Endometrium (tissue), 2 donors: ENCODE data around the gene ANK2.
"Not testable (repeated sequence)": the region's sequence is repeated elsewhere in the genome, so short reads cannot be mapped to it uniquely, and the experiment has no call there.

Experiments used
- FAIRE-seq: peaks from 2 replicates; lab custom pipeline; 2012; peaks lifted over from hg19 to GRCh38; lab: Jason Lieb, UNC
- donor health status: control.
- donor health status: control.

Gene ANK2

GRCh38 chr4:113209652-113210320, 160.3 kb downstream of the ANK2 start:
- no peak for FAIRE-seq

GRCh38 chr4:113212613-113213012, 163.2 kb downstream of the ANK2 start:
- FAIRE-seq, result no peak

GRCh38 chr4:113221990-113222389, 172.5 kb downstream of the ANK2 start:
- no peak for FAIRE-seq

- FAIRE-seq, result peak; percentile 84
Measured at GRCh38 chr4:113222471-113222870, 173.0 kb downstream of the ANK2 start.

GRCh38 chr4:113223001-113223400, 173.5 kb downstream of the ANK2 start:
- no peak for FAIRE-seq

GRCh38 chr4:113232194-113232593, 182.7 kb downstream of the ANK2 start:
- FAIRE-seq, result no peak

- no peak for FAIRE-seq
Measured at GRCh38 chr4:113236916-113237315, 187.5 kb downstream of the ANK2 start.

- FAIRE-seq, result no peak
Measured at GRCh38 chr4:113243312-113243711, 193.9 kb downstream of the ANK2 start.

GRCh38 chr4:113244747-113245146, 195.3 kb downstream of the ANK2 start:
- FAIRE-seq, result not testable (repeated sequence)

- no peak for FAIRE-seq
Measured at GRCh38 chr4:113248320-113248719, 198.9 kb downstream of the ANK2 start.

- no peak for FAIRE-seq
Measured at GRCh38 chr4:113255628-113256027, 206.2 kb downstream of the ANK2 start.

- FAIRE-seq, result peak; percentile 99
Measured at GRCh38 chr4:113256946-113257345, 207.5 kb downstream of the ANK2 start.

GRCh38 chr4:113260688-113261087, 211.2 kb downstream of the ANK2 start:
- FAIRE-seq, result no peak

GRCh38 chr4:113263274-113263673, 213.8 kb downstream of the ANK2 start:
- FAIRE-seq, result peak; percentile 95

- FAIRE-seq, result no peak
Measured at GRCh38 chr4:113270520-113271319, 221.3 kb downstream of the ANK2 start.

GRCh38 chr4:113272523-113272922, 223.1 kb downstream of the ANK2 start:
- FAIRE-seq, result no peak

GRCh38 chr4:113273721-113274220, 224.3 kb downstream of the ANK2 start:
- FAIRE-seq, result no peak

- peak; percentile 53 for FAIRE-seq
Measured at GRCh38 chr4:113276464-113277170, 227.2 kb downstream of the ANK2 start.

- no peak for FAIRE-seq
Measured at GRCh38 chr4:113278324-113278934, 229.0 kb downstream of the ANK2 start.

- FAIRE-seq, result no peak
Measured at GRCh38 chr4:113285501-113285900, 236.0 kb downstream of the ANK2 start.

- FAIRE-seq, result no peak
Measured at GRCh38 chr4:113288257-113288656, 238.8 kb downstream of the ANK2 start.

GRCh38 chr4:113288696-113289095, 239.2 kb downstream of the ANK2 start:
- FAIRE-seq, result no peak
